Pericardium fibroblast (primary cell): ENCODE measurements around the gene TENM4. TPM values are rescaled to one million over a fixed set of nuclear protein-coding genes. Genes with fewer than 3 reads are reported as not detected.

ENCODE experiments used
- total RNA-seq: library from RNA; depleted of rRNA; stranded (reverse); fragments of >200 nt; gene quantifications from 2 replicates; pipeline ENCODE4 v1.2.3, GENCODE V29; 2015

Gene TENM4
- total RNA-seq = 0.35 and 9.3 TPM in 2 replicates

GRCh38 chr11:79440571-79441460, at the start of gene TENM4:
TENM4 (minus strand) TSS chr11:79441030; CDS start chr11:79069944, 371,086 bp downstream.

